ENCODE results near the gene RXYLT1.
"Not testable (repeated sequence)": the region's sequence is repeated elsewhere in the genome, so short reads cannot be mapped to it uniquely, and the experiment has no call there.

The RXYLT1 gene

DNA sequence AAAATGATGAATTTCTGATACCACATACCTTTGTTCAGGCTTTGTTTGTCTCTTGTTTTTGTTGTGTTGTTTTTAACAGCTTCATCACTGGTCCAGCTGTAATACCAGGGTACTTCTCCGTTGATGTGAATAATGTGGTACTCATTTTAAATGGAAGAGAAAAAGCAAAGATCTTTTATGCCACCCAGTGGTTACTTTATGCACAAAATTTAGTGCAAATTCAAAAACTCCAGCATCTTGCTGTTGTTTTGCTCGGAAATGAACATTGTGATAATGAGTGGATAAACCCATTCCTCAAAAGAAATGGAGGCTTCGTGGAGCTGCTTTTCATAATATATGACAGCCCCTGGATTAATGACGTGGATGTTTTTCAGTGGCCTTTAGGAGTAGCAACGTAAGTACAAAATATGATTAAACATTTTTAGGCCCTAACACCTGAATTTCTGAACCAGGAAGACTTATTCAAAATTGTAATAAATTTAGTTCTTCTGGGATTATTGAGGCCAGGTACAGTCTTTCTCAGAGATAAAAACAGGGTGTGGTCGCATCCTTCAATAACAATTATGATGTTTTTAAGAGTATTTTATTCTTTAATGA is 22.4 kb downstream of the RXYLT1 start:
- DNase-seq (ENCODE audit: low read depth, low spot score), result no peak

DNA sequence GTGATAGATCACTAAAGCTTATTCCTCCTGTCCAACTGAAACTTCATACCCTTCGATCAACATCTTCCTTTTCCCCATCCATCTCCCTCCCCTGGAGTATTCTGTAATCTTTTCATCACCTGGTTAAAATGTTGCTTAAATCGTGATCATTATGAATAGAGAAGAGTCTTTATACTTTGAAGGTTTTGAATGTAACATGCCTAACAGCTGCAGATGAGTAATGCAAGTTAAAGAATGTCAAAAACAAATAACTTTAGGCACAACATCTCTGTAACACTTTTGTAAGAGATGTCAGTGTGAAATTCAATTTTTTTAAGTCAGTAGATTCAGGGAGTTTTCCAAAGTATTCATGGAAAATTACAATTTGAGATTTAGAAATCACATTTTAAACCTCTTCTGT is 25.0 kb downstream of the RXYLT1 start:
- no peak for DNase-seq (ENCODE audit: low read depth, low spot score)

DNA sequence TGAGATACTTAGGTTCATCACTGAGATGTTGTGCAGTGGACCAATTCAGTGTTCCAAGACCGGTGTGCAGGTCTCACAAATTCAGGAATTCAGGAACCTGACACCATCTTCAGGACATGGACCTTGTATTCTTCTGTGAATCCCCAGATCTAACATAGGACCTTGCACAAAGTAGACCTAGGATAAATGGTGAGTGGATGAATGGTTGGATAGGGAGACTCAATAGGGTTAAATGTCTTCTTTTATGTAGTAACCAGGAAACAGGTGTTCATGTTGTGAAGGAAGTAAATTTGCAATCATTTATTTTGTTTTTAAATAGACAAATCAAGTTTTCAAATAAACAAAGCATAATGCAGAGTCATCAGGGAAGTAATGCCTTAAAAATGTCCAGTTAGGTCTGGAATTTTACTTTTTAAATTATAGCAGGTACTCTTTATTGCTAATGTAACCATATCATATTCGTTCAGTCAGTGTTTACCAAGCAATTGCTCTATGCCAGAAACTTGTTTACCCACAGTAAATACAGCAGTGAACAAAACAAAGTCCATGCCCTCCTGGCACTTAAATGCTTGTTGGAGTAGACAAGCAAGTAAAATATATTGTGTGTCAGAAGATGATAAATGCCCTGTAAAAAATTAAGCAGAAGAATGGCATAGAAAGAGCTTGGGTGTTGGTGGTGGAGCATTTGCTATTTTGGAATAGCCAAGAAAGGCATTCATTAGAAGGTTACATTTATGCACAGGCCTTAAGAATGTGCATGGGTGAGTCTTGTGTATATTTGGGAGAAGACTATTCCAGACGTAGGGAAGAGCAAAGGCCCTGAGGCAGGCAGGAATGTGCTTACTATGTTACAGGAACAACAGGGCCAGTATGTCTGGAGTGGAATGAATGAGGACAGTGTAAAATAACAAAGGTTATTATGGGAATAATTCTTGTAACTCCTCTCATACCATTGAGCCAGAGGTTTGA is 26.3 kb downstream of the RXYLT1 start:
- DNase-seq (ENCODE audit: low read depth, low spot score), result no peak

DNA sequence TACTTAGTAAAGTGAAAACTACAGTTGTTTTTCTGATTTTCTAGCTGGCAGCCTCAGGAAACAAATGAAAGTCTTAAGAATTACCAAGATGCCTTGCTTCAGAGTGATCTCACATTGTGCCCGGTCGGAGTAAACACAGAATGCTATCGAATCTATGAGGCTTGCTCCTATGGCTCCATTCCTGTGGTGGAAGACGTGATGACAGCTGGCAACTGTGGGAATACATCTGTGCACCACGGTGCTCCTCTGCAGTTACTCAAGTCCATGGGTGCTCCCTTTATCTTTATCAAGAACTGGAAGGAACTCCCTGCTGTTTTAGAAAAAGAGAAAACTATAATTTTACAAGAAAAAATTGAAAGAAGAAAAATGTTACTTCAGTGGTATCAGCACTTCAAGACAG is 28.9 kb downstream of the RXYLT1 start:
- no peak for DNase-seq (ENCODE audit: low read depth, low spot score)

DNA sequence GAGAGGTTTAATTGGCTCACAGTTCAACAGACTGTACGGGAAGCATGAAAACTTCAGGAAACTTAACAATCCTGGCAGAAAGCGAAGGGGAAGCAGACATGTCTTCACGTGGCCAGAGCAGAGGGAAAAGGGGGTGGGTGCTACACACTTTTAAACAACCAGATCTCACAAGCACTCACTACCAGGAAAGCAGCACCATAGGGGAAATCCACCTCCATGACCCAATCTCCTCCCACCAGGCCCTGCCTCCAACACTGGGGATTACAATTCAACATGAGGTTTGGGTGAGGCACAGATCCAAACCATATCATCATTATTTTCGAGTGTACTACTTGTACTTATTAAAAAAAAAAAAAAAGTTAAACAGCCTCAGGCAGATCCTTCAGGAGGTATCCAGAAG is 29.9 kb downstream of the RXYLT1 start:
- no peak for DNase-seq (ENCODE audit: low read depth, low spot score)

DNA sequence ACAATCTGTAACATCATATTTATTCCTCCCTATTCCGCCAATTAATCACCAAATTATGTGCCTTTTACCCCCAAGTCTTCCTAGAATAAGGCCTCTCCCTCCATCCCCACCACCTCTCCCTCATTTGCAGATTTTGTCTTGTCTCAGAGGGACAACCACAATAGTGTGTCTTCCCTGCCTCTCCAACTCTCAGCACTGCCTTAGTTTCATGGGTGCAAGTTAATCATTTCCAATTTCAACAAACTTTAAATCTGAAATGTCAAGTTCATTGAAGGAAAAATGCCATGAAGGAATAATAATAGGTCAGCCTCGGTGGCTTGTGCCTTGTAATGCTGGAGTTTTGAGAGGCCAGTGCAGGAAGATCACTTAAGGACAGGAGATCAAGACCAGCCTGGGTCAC is 31.6 kb downstream of the RXYLT1 start:
- no peak for DNase-seq (ENCODE audit: low read depth, low spot score)

DNA sequence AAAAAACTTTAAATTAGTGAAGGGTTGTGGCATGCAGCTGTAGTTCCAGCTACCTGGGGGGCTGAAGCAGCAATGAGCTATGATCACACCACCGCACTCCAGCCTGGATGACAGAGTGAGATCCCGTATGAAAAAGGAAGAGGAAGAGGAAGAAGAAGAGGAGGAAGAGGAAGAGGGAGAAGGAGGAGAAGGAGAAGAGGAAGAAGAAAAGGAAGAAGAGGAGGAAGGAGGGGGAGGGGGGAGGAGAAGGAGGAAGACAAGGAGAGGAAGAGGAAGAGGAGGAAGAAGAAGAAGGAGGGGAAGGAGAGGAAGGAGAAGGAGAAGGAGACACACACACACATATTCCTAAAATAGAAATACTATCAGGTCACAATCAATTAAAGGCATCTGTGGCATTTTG is 32.0 kb downstream of the RXYLT1 start:
- no peak for DNase-seq (ENCODE audit: low read depth, low spot score)

DNA sequence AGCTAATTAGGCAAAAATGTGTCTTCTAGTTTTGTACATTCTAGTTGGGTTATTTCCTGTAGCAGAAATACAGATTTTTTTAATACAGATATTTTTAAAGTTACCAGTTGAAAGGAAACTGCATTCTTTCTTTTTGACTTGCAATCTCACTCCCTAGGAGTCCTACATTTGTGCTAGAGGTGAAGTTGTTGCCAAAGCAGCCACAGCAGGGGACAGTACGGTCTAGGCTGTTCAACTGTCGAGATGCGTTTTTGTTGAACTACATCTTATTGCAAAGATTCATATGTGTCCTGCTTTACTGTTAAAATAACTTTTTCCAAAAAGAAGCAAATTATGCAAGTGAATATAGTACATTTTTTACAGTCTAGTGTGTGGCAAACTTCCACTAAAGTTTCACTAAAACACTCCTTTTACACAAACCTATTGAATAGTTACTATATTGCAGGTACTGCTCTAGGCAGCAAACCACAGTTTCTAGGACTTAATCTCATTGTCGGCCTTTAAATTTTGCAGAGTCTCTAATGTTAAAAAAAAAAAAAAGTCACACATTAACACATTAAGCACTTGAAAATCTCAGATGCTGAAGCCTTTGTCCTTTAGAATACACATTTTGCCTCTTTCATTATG is 34.5 kb downstream of the RXYLT1 start:
- DNase-seq (ENCODE audit: low read depth, low spot score), result no peak

DNA sequence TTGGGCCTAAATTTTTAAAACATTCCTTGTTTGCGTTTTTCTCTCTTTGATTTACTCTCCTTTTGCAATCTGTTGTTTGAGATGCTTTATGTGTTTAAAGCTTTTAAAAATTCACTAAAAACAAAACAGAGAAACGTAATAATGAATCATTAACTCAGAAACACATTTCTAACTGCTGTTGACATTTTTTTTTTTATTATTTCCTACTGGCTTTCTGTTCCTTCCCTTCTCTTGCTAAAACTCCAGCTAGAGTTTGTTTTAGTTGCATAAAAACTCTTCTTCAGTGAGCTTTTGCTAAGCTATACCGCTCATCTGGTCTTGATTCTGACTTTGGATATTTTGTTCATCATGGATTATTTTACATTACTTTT is 35.8 kb downstream of the RXYLT1 start:
- no peak for DNase-seq (ENCODE audit: low read depth, low spot score)

DNA sequence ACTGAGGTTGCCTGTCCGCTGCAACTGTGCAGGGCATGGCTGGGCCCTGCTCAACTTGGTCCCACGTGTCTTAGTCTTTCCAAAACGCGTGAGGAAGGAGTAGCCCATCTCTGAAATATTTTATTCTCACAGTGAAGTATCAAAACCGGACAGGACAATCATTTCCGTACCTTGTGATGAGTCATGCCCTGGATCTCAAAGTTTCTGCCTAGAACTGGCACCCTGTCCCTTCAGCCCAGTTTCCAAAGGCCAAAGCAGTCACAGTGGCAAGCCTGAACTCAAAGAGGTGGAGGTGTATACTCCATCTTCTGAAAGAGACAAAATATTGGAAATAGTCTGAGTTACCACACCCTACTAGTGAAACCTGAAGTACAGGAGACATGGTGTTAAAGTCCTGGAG is 36.3 kb downstream of the RXYLT1 start:
- DNase-seq (ENCODE audit: low read depth, low spot score), result no peak

DNA sequence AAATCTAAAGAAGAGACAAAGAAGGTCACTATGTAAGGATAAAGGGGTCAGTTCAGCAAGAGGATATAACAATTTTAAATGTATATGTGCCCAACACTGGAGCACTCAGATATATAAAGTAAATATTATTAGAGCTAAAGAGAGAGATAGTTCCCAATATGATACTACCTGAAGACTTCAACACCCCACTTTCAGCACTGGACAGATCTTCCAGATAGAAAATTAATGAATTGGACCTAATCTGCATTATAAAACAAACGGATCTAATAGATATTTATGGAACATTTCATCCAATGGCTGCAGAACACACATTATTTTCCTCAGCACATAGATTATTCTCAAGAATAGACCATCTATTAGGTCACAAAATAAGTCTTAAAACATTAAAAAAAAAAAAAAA is 40.7 kb downstream of the RXYLT1 start:
- no peak for DNase-seq (ENCODE audit: low read depth, low spot score)

DNA sequence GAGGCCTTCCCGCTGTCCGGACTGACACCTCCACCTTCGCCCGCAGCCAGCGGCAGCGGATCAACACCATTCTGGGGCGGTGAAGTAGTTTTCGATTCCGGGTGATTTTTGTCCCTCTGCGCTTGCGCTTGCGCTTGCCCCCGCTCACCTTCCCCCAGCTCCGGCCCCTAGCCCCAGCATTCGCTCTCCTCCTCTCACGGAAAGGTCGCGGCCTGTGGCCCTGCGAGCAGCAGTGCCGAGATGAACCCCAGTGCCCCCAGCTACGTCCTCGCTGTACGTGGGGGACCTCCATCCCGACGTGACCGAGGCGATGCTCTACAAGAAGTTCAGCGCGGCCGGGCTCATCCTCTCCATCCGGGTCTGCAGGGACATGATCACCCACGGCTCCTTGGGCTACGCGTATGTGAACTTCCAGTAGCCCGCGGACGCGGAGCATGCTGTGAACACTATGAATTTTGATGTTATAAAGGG is 42.1 kb downstream of the RXYLT1 start:
- no peak for DNase-seq (ENCODE audit: low read depth, low spot score)

DNA sequence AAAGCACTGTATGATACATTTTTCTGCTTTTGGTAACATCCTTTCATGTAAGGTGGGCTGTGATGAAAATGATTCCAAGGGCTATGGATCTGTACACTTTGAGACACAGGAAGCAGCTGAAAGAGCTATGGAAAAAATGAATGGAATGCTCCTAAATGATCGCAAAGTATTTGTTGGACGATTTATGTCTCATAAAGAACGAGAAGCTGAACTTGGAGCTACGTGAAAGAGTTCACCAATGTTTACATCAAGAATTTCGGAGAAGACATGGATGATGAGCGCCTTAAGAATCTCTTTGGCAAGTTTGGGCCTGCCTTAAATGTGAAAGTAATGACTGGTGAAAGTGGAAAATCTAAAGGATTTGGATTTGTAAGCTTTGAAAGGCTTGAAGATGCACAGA is 42.6 kb downstream of the RXYLT1 start:
- no peak for DNase-seq (ENCODE audit: low read depth, low spot score)

DNA sequence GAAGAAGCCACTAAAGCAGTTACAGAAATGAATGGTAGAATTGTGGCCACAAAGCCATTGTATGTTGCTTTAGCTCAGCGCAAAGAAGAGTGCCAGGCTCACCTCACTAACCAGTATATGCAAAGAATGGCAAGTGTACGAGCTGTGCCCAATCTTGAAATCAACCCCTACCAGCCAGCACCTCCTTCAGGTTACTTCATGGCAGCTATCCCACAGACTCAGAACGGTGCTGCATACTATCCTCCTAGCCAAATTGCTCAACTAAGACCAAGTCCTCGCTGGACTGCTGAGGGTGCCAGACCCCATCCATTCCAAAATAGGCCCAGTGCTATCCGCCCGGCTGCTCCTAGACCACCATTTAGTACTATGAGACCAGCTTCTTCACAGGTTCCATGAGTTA is 43.3 kb downstream of the RXYLT1 start:
- DNase-seq (ENCODE audit: low read depth, low spot score), result no peak

DNA sequence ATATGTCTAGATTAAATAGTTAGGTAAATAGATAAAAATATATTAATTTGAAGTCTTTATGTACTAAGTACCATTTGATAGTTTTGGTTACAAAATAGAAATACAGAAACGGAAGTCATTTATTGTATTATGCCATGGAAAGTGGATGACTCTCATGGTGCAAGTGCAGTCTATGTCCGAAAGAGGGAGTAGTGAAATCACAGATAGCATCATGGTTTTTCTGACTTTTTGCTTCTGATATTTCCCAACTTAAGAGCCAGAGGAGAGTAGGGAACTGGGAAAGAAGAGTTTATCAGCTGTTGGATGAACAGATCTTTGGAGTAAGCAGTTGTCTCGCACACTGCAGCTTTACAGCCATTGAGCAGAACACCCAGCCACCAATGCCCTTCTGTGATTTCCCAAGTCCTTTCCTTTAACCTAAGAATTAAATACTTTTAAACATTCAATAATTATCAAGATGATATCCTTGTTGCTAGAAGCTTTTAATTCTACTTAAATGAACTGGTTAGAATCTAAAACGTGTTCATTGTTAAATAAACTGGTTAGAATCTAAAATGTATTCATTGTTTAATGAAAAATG is 46.4 kb downstream of the RXYLT1 start:
- DNase-seq (ENCODE audit: low read depth, low spot score), result no peak

DNA sequence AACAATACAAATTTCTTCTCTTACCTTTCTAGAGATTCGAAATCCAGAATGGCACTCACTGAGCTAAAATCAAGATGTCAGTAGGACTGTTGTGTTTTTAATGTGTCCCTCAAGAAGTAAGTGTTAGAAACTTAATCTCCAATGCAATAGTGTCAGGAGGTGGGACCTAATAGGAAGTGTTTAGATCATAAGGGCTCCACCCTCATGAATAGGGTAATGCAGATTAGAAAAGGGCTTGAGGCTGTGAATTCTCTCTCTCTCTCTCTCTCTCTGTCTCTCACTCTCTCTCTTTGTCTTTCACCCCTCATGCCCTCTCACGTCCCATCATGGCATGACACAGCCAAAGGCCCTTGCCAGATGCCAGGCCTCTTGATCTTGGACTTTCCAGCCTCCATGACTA is 49.2 kb downstream of the RXYLT1 start:
- DNase-seq (ENCODE audit: low read depth, low spot score), result no peak

DNA sequence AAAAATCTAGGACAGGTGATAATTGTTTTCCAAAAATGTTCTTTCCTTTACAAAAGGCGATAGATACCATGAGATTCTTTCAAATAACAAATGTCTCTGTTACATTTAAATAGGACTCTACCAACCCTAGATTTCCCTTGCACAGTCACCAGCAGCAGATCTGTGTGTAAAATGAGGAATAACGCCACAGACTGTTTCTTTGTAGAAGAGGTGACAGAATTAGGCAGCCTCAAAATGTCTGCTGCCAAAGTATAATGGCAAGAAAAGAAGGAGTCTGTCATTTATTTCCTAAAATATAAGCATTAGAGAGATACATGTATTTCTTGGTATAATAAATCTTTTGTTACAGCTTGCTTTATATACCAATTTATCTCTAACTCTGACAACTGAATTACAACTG is 56.3 kb downstream of the RXYLT1 start:
- no peak for DNase-seq (ENCODE audit: low read depth, low spot score)

DNA sequence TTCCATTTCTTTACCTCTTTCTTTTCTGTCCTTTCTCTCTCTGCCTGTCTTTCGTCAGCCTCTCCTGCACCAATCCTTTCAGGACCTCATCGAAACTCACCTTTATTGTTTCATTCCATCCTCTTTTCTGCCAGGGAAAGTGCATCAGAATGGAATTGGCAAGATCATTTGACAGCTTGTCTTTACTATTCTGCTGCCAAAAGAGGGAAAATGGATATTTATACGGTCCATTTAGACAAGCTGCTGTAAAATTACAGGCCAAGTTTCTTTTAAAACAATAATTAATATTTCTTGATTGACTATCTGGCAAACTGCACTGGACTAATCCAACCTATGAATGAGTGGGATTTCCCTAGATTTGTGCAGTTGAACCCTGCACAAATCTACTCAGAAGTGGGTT is 57.2 kb downstream of the RXYLT1 start:
- DNase-seq (ENCODE audit: low read depth, low spot score), result no peak

DNA sequence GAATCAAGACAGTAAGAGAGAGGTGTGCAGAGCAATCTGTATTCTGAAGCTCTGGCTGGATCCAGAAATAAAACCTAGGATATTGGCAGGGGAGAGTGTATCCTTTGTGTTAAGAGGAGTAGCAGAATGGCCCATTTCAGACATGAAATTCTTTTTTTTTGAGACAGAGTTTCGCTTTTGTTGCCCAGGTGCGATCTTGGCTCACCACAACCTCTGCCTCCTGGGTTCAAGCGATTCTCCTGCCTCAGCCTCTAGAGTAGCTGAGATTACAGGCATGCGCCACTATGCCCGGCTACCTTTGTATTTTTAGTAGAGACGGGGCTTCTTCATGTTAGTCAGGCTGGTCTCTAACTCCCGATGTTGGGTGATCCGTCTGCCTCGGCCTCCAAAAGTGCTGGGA is 58.7 kb downstream of the RXYLT1 start:
- DNase-seq (ENCODE audit: low read depth, low spot score), result no peak

DNA sequence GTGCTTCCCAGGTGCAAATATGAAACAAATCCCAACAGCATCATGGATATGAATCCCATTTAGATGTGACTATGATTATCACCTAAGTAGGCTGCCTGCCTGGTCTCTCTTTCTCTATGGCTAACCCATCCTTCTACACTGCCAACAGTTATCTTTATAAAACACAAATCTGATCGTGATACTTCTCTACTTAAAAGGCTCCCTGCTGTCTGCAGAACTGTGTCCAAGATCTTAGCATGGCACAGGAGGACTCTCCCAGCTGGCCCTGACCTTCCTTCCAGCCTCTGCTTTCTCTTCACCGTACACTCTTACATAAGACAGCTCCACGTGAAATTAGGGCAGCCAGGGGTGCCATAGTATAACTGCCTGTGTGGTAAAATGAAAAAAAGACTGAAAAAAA is 61.3 kb downstream of the RXYLT1 start:
- DNase-seq (ENCODE audit: low read depth, low spot score), result no peak

DNA sequence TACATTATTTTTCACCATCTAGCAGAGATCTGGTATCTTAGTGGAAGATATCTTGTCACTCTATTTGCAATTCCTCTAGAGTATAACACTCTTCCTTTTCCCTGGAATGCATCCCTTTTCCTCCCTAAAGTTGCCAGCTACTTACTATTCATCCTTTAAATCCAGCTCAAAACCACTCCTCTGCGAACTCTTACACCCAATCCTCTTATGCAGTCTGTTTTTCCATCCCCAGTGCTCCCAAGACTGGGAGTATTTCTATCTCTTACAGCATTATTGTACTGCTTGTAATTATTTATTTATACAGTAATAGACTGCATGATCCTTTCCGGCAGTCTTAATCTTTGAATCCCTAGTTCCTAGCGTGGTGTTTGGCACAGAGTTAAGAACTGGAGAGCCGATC is 61.9 kb downstream of the RXYLT1 start:
- no peak for DNase-seq (ENCODE audit: low read depth, low spot score)

DNA sequence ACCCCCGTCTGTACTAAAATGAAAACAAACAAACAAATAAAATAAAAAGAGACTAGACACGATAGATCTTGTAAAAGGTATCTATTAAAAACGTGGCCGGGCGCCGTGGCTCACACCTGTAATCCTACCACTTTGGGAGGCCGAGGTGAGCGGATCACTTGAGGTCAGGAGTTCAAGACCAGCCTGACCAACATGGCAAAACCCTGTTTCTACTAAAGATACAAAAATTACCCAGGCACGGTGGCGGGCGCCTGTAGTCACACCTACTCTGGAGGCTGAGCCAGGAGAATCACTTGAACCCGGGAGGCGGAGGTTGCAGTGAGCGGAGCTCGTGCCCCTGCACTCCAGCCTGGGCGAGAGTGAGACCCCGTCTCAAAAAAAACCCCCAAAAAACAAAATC is 63.0 kb downstream of the RXYLT1 start:
- not testable (repeated sequence) for DNase-seq (ENCODE audit: low read depth, low spot score)
